ENCODE measurements around the gene GNG4. TPM values are rescaled to one million over a fixed set of nuclear protein-coding genes. Genes with fewer than 3 reads are reported as not detected.

Gene GNG4
- total and polyA plus RNA-seq, 2 of the 4 experiments (the other 2 are of a cell fraction), result 0.18 to 0.29 TPM

DNA sequence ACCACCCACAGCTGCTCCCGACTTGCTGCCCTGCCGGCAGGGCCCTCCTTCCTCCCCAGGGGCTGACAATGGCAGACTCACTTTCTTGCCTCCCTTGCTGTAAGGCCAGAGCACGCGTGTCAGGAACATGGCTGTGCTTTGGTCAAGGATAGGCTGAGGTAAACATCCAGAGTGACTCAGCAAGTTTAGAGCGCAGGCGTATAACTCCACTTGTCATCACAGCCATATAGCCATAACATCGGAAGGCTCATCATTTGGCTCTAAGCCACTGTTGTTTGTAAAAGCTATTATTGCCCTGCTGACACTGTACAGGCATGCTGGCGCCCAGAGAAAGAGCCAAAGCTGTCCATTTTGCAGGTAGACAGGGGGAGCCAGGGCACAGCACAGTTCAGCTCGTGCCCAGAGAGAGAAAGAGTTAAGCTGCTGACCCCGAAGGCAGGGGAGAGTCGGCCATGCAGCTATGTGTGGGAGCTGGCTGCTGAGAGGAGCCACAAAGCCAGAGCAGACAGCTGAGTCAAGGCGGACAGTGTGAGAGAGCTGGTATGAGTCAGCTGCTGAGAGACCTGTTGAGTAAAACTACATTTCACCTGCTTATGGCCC lies 60.6 kb downstream of the GNG4 start:
- peak overlapping the region; percentile 46 for H2AFZ ChIP-seq (replicated peaks; ENCODE audit: low read length, poor library complexity)
- H3K27me3 ChIP-seq (ENCODE audit: control insufficient read depth, insufficient read depth, low read length), result peaks cover 7% of the 10 kb centered on the region; the same call in 1 of the 2 replicates
- H2AK9ac ChIP-seq (replicated peaks; ENCODE audit: low read depth, low read length, poor library complexity), result no peak overlapping the region
- H4K91ac ChIP-seq (ENCODE audit: insufficient read depth, low read depth, low read length), result peak overlapping the region; percentile 41; the same call in 1 of the 2 replicates
- BruUV-seq (replicated peaks), result no TSS peak
- peak; percentile 55 for DNase-seq
- no peaks in the 10 kb centered on the region for H3K9me3 ChIP-seq (ENCODE audit: control insufficient read depth, insufficient read depth, low read length)
- H3K9me1 ChIP-seq (ENCODE audit: insufficient read depth, low read length), result peaks cover 6% of the 10 kb centered on the region; the same call in 1 of the 2 replicates
- H3K4me2 ChIP-seq (ENCODE audit: low read depth, low read length), result no peak overlapping the region
- H2BK5ac ChIP-seq (ENCODE audit: low read depth, low read length, poor library complexity, severe bottlenecking), result peak overlapping the region; percentile 66
- intact Hi-C loops (cut with micrococcal nuclease) (no loop called here), in situ Hi-C loops (cut with MboI; ENCODE audit: low sequenced_read_pairs) (no loop called here), dilution Hi-C loops (cut with HindIII; ENCODE audit: low sequenced_read_pairs, unreplicated experiment) (no loop called here)
- no peak overlapping the region; the same call in 1 of the 2 replicates for H4K5ac ChIP-seq (ENCODE audit: low read depth, low read length)
- no peak overlapping the region for H3K4me3 ChIP-seq (ENCODE audit: insufficient read depth, low read depth, low read length)
- peaks cover 3% of the 10 kb centered on the region for H3K4me1 ChIP-seq (ENCODE audit: control insufficient read depth, insufficient read depth, low read length)
- peak; percentile 71 for ATAC-seq (ENCODE audit: low read depth)
- WGBS, 2 experiments (ENCODE audit: extremely low coverage in 2 of 2, insufficient read length in 1 of 2), result 84% methylated on average over 5 of the region's 12 CpGs; no CpG with 5 or more reads in 1 of the 2 experiments
- H4K20me1 ChIP-seq (ENCODE audit: insufficient read depth, low read length), result no peaks in the 10 kb centered on the region
- H3K27ac ChIP-seq (ENCODE audit: insufficient read depth, low read length), result no peak overlapping the region; the same call in 1 of the 2 replicates
- H3K9ac ChIP-seq (ENCODE audit: low read depth, low read length), result no peak overlapping the region
- peak overlapping the region; percentile 55; the same call in 1 of the 2 replicates for H2BK20ac ChIP-seq (ENCODE audit: low read depth, low read length)
- H3K36me3 ChIP-seq (ENCODE audit: control insufficient read depth, insufficient read depth, low read length), result no peaks in the 10 kb centered on the region
- H2AK5ac ChIP-seq (ENCODE audit: low read depth, low read length), result peak overlapping the region; percentile 57; the same call in 1 of the 2 replicates
- H2BK15ac ChIP-seq (ENCODE audit: low read depth, low read length), result 0 out of 3 replicates have a peak overlapping the region, but pooled peaks have one; percentile 31
- H3K56ac ChIP-seq (ENCODE audit: extremely low read depth, insufficient read depth, low read length), result no peak overlapping the region
- TF ChIP-seq MAFK (IDR thresholded peaks at IDR 0.05; ENCODE audit: low read depth, low read length), result peak; percentile 44; the same call in 1 of the 2 replicates
- no peak for TF ChIP-seq POLR2A (IDR thresholded peaks at IDR 0.05; ENCODE audit: low read depth, low read length)
- peak; percentile 89 for TF ChIP-seq NFE2L2 (IDR thresholded peaks at IDR 0.05; ENCODE audit: low read depth, low read length)
- POLR2A ChIA-PET (ENCODE audit: unreplicated experiment), result no interaction called here
- H3K18ac ChIP-seq (ENCODE audit: low read depth, low read length), result peak overlapping the region; percentile 52; the same call in 1 of the 2 replicates
- CTCF ChIA-PET, result interaction anchor here (0.6 to 1.0 kb wide), 3 partner anchors 9 to 1305 kb away, joined by 3 to 4 read pairs (median 4); no protein-coding TSS in a partner anchor
- H3K4ac ChIP-seq (ENCODE audit: low read depth, low read length), result peak overlapping the region; percentile 81
- peak overlapping the region; percentile 78 for H2BK120ac ChIP-seq (ENCODE audit: low read depth, low read length)
- H4K8ac ChIP-seq (ENCODE audit: low read depth in 2 of 2, low read length in 2 of 2), result peak overlapping the region; percentile 16 to 42; a peak in 2 of 4 replicates
- no peaks in the 10 kb centered on the region for H3K79me1 ChIP-seq (ENCODE audit: low read depth in 1 of 2, low read length in 2 of 2)
- peak overlapping the region; percentile 63 for H3K14ac ChIP-seq (replicated peaks; ENCODE audit: low read depth, low read length)
- 0 out of 2 replicates have a peak overlapping the region, but pooled peaks have one; percentile 60 for H3K23ac ChIP-seq (ENCODE audit: low read depth, low read length)
